Keratinocyte (primary cell): ENCODE measurements around the gene CFAP100. TPM values are rescaled to one million over a fixed set of nuclear protein-coding genes. Genes with fewer than 3 reads are reported as not detected.

Source experiments
- DNase-seq: peaks from one replicate; pipeline ENCODE4 v3.0.0-alpha.2; 2011; ENCODE audit warnings: low read depth, missing footprints, low spot score
- FAIRE-seq: peaks from 2 replicates; lab custom pipeline; 2011; peaks lifted over from hg19 to GRCh38; lab: Jason Lieb, UNC
- H2AFZ ChIP-seq: 2 replicates; pipeline ENCODE4 v1.6.0; 2012; ENCODE audit warnings: low read length, control low read depth, inconsistent platforms; ENCODE audit not compliant: control insufficient read depth
- H3K27ac ChIP-seq: 2 replicates; pipeline ENCODE4 v1.5.1; 2011; ENCODE audit warnings: low read length; ENCODE audit not compliant: control insufficient read depth, insufficient read depth
- H3K27me3 ChIP-seq: 3 replicates; pipeline ENCODE4 v1.6.0; 2011; ENCODE audit warnings: low read length; ENCODE audit not compliant: control insufficient read depth, insufficient read depth; ENCODE audit errors: extremely low read depth
- H3K36me3 ChIP-seq, 2 experiments: 2 replicates in 1 of 2; 3 replicates in 1 of 2; pipeline ENCODE4 v1.5.1; 2011; ENCODE audit warnings: low read length in 2 of 2, mild to moderate bottlenecking in 1 of 2; ENCODE audit not compliant: control insufficient read depth in 2 of 2, insufficient read depth in 2 of 2; ENCODE audit errors: extremely low read depth in 1 of 2
- H3K4me1 ChIP-seq: 3 replicates; pipeline ENCODE4 v1.5.1; 2011; ENCODE audit warnings: low read length; ENCODE audit not compliant: control insufficient read depth, insufficient read depth; ENCODE audit errors: extremely low read depth
- H3K4me2 ChIP-seq: 3 replicates; pipeline ENCODE4 v1.6.0; 2011; ENCODE audit warnings: low read depth, low read length; ENCODE audit not compliant: control insufficient read depth, insufficient read depth; ENCODE audit errors: extremely low read depth
- H3K4me3 ChIP-seq, 3 experiments: fragments of 200-600 bp in 1 of 3; sonication (generic) in 1 of 3; 2 replicates in 2 of 3; 3 replicates in 1 of 3; pipeline ENCODE4 v1.5.1; 2011 to 2016; ENCODE audit warnings: low read length in 3 of 3, mild to moderate bottlenecking in 3 of 3, control low read depth in 2 of 3, inconsistent platforms in 1 of 3, low read depth in 1 of 3, mixed read lengths in 1 of 3, mixed run types in 1 of 3, moderate library complexity in 1 of 3; ENCODE audit not compliant: control insufficient read depth in 2 of 3, insufficient read depth in 2 of 3; ENCODE audit errors: extremely low read depth in 1 of 3
- H3K79me2 ChIP-seq: 2 replicates; pipeline ENCODE4 v1.6.0; 2012; ENCODE audit warnings: low read length; ENCODE audit not compliant: control insufficient read depth, insufficient read depth
- H3K9ac ChIP-seq: 3 replicates; pipeline ENCODE4 v1.6.0; 2011; ENCODE audit warnings: low read length; ENCODE audit not compliant: control insufficient read depth, insufficient read depth; ENCODE audit errors: extremely low read depth
- H3K9me1 ChIP-seq: 3 replicates; pipeline ENCODE4 v1.6.0; 2011; ENCODE audit warnings: low read length; ENCODE audit not compliant: control insufficient read depth, insufficient read depth; ENCODE audit errors: extremely low read depth
- H3K9me3 ChIP-seq: 2 replicates; pipeline ENCODE4 v1.5.1; 2012; ENCODE audit warnings: low read depth, low read length; ENCODE audit not compliant: control insufficient read depth
- H4K20me1 ChIP-seq: 3 replicates; pipeline ENCODE4 v1.6.0; 2011; ENCODE audit warnings: low read length; ENCODE audit not compliant: control insufficient read depth, insufficient read depth; ENCODE audit errors: extremely low read depth
- CTCF ChIP-seq, 3 experiments: IDR thresholded peaks in 1 of 3; conservative IDR thresholded peaks in 1 of 3; optimal IDR thresholded peaks in 1 of 3; 2 replicates in 2 of 3; 3 replicates in 1 of 3; pipeline versions ENCODE3 to v1.5.1; 2011; ENCODE audit warnings: low read length in 3 of 3, mild to moderate bottlenecking in 3 of 3, moderate library complexity in 2 of 3, control low read depth in 1 of 3, inconsistent platforms in 1 of 3; ENCODE audit not compliant: insufficient read depth in 2 of 3; ENCODE audit errors: extremely low read depth in 1 of 3
- EZH2 ChIP-seq: IDR thresholded peaks from one replicate; pipeline ENCODE4 v1.6.1; 2012; ENCODE audit warnings: inconsistent platforms, mild to moderate bottlenecking, low read length, moderate library complexity
- dilution Hi-C: fragments of 300-500 bp; cut with MboI; formaldehyde crosslinking; loops from one replicate; pipeline ENCODE4 v1.7.0; 2020; ENCODE audit warnings: low sequenced_read_pairs; ENCODE audit not compliant: extremely low pct_ligation_motif_present
- polyA plus RNA-seq, 5 experiments: library from polyadenylated mRNA; depleted of rRNA in 3 of 5; stranded (reverse) in 3 of 5; stranded (forward) in 1 of 5; unstranded in 1 of 5; fragments of >200 nt; gene quantifications; 1 replicate in 1 of 5; 2 replicates in 3 of 5; 3 replicates in 1 of 5; pipeline versions ENCODE4 v1.2.1 to v1.2.3, GENCODE V29; 2011 to 2012; ENCODE audit warnings: missing spikeins in 2 of 5, low read depth in 1 of 5, low replicate concordance in 1 of 5

The CFAP100 gene
- polyA plus RNA-seq, 1 donor (not counting 4 experiments of a cell fraction or from before 2014, with no cell fraction given): not detected

- no peaks in the 10 kb centered on the region for H4K20me1 ChIP-seq
- no peaks in the 10 kb centered on the region for H3K9me3 ChIP-seq
- H3K27ac ChIP-seq: no peak overlapping the region
- no peak overlapping the region for H3K4me3 ChIP-seq
- no peak for DNase-seq
- no peaks in the 10 kb centered on the region for H3K9me1 ChIP-seq
- H3K9ac ChIP-seq: no peak overlapping the region
- dilution Hi-C loops: no loop called here
- H3K36me3 ChIP-seq: no peaks in the 10 kb centered on the region
- H3K4me2 ChIP-seq: no peak overlapping the region
- H2AFZ ChIP-seq: no peak overlapping the region
- H3K27me3 ChIP-seq: peaks cover 28% of the 10 kb centered on the region
- FAIRE-seq: no peak
- no peaks in the 10 kb centered on the region for H3K4me1 ChIP-seq
- H3K79me2 ChIP-seq: no peaks in the 10 kb centered on the region
- TF ChIP-seq EZH2 (no peak), CTCF (optimal IDR thresholded peaks at IDR 0.05 in 1 of 3, IDR thresholded peaks at IDR 0.05 in 1 of 3, conservative IDR thresholded peaks at IDR 0.05 in 1 of 3; ENCODE audit: extremely low read depth in 1 of 3, insufficient read depth in 2 of 3, low read length in 3 of 3) (no peak)
These were observed 24.0 kb downstream of the CFAP100 start for GRCh38 chr3:126418661-126419131.

GRCh38 chr3:126419151-126419703 is 24.5 kb downstream of the CFAP100 start:
- Histone ChIP-seq H3K9ac (no peak overlapping the region), H3K79me2 (no peaks in the 10 kb centered on the region), H4K20me1 (no peaks in the 10 kb centered on the region), H3K27ac (no peak overlapping the region), H3K36me3 (no peaks in the 10 kb centered on the region), H3K4me3 (no peak overlapping the region), H3K4me1 (no peaks in the 10 kb centered on the region), H2AFZ (no peak overlapping the region), H3K27me3 (peaks cover 28% of the 10 kb centered on the region), H3K9me1 (no peaks in the 10 kb centered on the region), H3K9me3 (no peaks in the 10 kb centered on the region), H3K4me2 (no peak overlapping the region)
- dilution Hi-C loops: no loop called here
- no peak for FAIRE-seq
- DNase-seq: no peak
- TF ChIP-seq EZH2 (no peak), CTCF (optimal IDR thresholded peaks at IDR 0.05 in 1 of 3, IDR thresholded peaks at IDR 0.05 in 1 of 3, conservative IDR thresholded peaks at IDR 0.05 in 1 of 3; ENCODE audit: extremely low read depth in 1 of 3, insufficient read depth in 2 of 3, low read length in 3 of 3) (no peak)
